Activated CD8-positive, alpha-beta memory T cell treated with anti-CD3 and anti-CD28 coated beads for 1 hour (primary cell): Measurements from ENCODE around the gene UEVLD.

ENCODE experiments used
- DNase-seq, 2 donors: peaks; one replicate each; pipeline ENCODE4 v3.0.0-alpha.2; 2020; ENCODE audit warnings: low read depth in 1 of 2; ENCODE audit errors: extremely low read depth in 1 of 2

Gene UEVLD

DNA sequence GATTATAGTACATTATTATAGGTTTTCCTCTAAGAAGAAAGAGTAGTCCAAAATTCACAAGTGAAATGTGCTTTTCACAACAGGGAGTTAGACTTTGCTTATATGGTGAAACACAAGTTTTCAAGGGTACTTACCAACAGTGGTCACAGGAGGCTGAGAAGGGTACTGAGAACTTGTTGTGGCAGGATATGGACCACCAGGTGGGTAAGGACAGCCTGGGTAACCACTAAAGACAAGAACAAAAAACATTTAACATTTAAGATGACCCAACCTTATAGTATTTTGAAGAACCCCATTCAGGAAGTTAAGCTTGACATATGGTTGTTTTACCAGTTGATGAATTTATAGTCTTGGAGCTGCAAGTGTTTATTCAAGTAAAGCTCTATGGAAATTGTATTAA, 86.2 kb downstream of the UEVLD start:
- DNase-seq, result no peak

DNA sequence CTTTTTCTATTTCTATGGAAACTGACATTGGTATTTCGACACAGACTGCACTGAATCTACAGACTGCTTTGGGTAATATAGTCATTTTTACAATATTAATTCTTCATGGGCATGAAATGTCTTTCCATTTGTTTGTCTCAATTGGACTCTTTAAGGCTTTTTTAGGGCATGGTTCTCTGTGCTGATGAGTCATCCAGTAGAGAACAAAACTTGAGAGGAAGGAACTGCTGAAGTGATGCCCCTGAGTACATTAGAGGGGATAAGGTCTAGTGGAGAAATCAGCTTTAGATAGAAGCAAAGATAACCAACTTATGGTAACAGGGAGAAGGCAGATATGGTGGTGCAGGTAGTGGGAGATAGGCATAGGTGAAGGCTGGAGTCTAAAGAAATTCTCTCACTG, 86.9 kb downstream of the UEVLD start:
- no peak for DNase-seq

DNA sequence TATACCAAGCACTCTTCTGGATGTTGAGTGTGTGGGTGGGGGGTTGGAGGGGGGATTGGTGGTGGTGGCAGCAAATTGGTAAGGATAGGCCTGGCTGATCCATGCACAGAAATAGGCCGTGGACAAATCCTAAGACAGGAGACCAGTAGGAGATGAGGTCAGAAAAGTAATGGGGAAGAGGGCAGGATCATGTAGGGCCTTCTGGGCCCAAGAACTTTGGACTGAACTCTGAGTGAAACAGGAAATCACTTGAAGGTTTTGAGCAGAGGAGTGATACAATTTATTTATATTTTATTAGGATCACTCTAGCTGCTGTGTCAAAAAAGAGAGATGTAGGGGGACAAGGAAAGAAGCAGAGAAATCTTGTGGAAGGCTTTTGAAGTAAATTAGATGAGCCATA, 90.5 kb downstream of the UEVLD start:
- no peak for DNase-seq

DNA sequence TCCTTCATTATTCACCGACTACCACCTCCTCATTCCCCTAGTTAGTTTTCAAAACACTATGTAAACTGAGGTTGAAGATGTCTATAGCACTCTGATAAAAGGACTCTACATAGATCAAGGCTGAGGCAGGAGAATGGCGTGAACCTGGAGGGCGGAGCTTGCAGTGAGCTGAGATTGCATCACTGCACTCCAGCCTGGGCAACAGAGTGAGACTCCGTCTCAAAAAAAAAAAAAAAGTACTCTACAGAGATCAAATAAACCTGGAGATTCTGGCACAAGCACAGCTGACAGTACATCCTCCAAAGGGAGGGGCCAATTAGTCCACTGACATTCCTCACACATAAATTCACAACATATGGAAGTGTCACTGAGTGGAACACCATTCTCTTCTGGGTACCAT, 92.8 kb downstream of the UEVLD start:
- no peak for DNase-seq

DNA sequence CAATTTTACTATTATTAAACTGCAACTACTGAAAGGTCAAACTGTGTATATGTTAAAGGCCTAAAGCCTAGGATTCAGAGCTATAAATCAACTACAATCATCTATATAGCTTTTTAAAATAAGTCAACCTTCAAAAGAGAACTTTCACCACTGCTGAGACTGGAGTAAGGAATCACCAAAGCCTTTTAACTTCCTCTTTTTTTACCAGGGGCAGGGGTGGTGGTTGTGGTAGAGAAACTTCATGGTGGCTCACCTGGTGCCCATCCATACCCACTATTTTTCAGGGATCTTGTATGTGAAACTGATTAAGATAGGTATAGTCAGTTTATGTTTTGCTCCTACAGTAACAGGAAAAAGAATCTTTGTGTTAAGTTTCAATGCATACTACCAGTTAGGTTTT, 93.3 kb downstream of the UEVLD start:
- no peak for DNase-seq

DNA sequence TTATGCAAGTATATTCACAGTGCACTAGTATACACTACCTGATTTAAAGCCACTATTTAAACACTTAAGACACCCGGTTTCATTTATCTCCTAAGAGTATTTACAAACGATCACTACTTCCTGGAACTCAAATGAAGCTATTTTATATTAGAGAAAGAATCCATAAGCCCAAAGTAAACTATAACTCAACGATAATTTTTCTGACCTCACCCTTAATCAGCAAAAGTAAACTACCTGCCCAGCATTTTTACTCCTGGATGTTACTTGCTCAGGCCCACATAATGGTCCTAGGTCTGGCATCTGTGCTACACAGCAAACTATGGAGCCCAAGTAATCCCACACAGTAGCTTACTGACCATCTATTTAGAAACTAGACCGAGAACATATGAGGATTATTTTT, 95.2 kb downstream of the UEVLD start:
- no peak for DNase-seq

DNA sequence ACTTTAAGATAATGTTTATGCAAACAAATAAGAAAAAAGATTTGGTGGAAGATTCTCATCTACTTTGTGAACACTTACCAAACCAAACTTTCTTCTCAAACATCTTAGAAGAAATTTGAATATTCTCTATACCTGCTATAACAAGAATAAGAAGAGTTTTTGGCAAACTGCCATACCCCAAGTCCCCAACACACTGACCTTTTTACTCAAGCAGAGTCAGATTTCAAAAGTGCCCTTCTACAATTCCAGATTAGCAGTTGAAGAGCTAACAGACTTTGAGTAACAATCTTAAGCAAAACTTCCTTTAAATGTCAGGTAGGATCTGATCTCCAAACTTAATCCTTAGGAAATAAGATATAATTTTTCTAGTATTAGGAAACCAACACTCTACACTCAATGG, 95.6 kb downstream of the UEVLD start:
- no peak for DNase-seq

DNA sequence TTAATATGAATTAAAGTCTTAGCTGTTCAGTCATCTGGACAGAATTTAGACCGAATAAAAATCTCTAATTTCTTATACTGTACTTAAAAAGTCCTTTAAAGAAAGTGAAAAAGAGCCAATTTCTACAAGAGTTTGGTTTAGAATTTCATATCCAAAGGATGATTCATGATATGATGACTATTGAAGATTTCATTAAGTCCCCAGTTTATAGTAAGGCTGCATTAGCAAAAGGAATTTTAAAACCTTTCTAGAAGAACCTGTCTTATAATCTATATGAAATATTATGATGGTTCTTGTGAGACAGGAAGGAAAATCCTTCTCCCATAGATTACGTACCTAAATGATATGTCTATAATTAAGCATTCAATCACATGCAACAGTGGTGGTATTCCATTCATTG, 96.6 kb downstream of the UEVLD start:
- no peak for DNase-seq

DNA sequence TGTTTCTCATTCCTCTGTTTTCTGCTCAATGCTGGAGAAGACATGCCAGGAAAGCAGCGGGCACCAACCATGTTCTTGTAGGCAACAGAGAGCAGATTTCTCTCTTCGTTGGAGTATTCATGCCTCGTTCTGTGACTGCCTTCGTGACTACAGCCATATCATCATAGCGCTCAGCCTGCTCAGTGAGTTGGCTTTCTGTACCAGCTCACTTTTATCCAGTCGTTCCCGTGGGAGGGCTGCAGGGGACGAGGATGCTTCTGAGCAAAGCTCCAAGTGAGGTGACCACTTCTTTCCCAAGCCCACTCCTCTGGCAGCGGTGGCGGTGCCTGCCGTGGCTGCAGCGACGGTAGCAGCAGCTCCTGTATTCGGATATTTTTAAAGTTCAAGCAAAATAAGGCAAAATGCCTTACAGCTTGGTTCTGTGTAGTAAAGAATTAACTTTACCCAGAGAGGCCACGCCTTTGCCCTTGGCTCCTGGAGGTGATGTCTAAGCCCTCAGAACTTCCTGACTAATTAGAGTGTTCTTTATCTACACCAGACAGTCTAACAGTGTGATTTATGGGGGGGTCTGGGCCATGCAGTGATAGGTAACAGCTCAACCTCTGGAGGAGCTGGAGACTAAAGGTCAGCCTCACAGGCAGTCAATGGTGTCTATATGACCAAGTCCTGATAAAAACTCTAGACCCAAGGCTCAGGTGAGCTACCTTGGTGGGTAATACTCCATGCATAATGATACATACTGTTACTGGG, 97.6 kb downstream of the UEVLD start:
- no peak for DNase-seq

DNA sequence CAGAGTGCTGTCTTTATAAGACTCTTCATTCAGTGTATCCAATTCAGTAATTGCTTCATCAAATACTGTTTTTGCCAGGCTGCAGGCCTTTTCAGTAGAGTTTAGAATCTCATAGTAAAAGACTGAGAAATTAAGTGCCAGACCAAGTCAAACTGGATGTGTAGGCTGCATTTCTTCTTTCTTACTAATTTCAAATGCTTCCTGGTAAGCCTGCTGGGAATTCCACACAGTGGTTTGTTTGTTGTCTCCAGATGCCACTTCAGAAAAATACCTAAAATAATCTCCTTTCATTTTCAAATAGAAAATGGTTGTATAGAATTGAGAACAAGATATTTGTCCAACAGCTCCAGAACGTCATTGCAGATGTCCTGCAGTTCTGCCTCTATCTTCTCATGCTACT, 98.2 kb downstream of the UEVLD start:
- DNase-seq, result no peak

DNA sequence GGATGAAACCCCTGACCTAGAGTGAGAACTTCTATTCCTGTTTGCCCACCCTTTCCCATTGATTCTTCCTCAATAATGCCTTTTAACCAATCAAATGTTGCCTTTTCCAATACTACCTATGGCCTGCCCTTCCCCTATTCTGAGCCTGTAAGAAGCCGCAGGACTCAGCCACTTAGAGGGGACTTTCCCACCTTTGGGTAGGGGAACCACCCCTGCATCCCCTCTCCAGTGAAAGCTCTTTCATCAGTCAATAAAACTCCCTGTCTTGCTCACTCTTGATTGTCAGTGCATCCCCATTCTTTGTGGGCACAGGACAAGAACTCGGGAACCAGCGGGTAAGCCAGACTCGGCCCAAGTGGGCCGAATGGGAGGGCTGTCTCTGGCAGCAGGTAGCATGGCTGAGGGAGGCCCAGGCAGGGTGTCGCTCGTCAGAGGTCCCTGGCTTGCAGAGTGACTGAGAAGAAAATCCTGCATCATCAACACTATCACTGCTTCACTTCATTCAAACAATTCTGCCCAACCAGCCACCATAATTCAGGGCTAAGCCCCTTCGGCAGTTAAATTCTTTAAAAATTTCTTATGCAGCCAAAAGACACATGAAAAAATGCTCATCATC, 102.5 kb downstream of the UEVLD start:
- DNase-seq, result no peak
